Tongue (tissue), 2 donors: ENCODE results near the gene ZNF263. TPM values are rescaled to one million over a fixed set of nuclear protein-coding genes. Genes with fewer than 3 reads are reported as not detected.
"Not testable (repeated sequence)": the region's sequence is repeated elsewhere in the genome, so short reads cannot be mapped to it uniquely, and the experiment has no call there.

Source experiments
- DNase-seq: peaks from one replicate; pipeline ENCODE4 v3.0.0-alpha.2; 2015
- total RNA-seq: library from RNA; depleted of rRNA; stranded (reverse); fragments of >200 nt; gene quantifications from one replicate; pipeline ENCODE4 v1.2.3, GENCODE V29; 2014

Gene ZNF263
- total RNA-seq, 1 donor from 2014 or later, result 50.4 TPM

GRCh38 chr16:3268294-3268693 is 15.0 kb upstream of the ZNF263 start:
- DNase-seq, result no peak

DNA sequence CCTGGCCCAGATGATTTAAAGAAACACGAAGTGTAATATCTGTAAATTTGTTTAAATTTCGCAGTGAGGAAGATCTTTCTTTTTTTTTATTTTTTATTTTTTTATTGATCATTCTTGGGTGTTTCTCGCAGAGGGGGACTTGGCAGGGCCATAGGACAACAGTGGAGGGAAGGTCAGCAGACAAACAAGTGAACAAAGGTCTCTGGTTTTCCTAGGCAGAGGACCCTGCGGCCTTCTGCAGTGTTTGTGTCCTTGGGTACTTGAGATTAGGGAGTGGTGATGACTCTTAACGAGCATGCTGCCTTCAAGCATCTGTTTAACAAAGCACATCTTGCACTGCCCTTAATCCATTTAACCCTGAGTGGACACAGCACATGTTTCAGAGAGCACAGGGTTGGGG is 12.6 kb upstream of the ZNF263 start:
- DNase-seq, result not testable (repeated sequence)

DNA sequence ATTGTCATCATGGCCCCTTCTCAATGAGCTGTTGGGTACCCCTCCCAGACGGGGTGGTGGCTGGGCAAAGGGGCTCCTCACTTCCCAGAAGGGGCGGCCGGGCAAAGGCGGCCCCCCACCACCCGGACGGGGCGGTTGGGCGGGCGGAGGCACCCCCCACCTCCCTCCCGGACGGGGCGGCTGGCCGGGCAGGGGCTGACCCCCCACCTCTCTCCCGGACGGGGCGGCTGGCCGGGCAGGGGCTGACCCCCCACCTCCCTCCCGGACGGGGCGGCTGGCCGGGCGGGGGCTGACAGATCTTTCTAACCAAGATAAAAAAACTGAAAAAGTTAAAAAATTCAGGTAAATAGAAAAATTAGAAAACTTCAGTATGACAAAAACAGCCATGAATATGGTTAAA is 12.0 kb upstream of the ZNF263 start:
- not testable (repeated sequence) for DNase-seq

- DNase-seq, result no peak
Measured at GRCh38 chr16:3274490-3274889, 8.8 kb upstream of the ZNF263 start.

GRCh38 chr16:3274947-3275346 is 8.3 kb upstream of the ZNF263 start:
- DNase-seq, result no peak

- no peak for DNase-seq
Measured at GRCh38 chr16:3276679-3277078, 6.6 kb upstream of the ZNF263 start.

DNA sequence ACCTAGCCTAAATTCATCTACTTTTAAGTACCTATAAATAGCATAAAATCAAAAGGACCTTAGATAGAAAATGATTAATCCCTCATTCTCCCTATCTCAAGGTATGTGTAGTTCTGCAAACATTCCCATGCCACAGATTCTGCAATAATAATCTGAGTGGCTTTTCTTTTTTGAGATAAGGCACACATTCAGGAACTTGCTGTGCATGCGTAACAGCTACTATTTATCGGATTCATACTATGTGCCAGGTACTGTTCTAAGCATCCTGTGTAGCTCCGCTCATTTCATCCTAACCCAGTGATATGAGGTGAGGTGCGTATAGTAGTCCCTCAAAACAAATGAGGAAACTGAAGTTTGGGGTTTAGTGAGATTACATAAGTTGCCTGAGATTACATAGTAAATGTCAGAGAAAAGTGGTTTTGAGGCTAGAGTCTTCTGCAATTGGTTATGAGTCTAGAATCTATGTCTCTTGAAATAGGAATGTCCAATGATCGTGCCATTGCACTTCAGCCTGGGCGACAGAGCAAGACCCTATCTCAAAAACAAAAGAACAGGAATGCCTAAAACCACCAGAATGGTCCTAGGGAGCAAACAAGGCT is 2.0 kb upstream of the ZNF263 start:
- DNase-seq, result no peak

GRCh38 chr16:3282103-3282729 is 1.1 kb upstream of the ZNF263 start:
- no peak for DNase-seq

GRCh38 chr16:3283543-3284447 is 504 bp downstream of the ZNF263 start:
- DNase-seq, result no peak

GRCh38 chr16:3285131-3285530 is 1.8 kb downstream of the ZNF263 start:
- no peak for DNase-seq

- DNase-seq, result no peak
Measured at GRCh38 chr16:3289998-3290673, 6.8 kb downstream of the ZNF263 start.

DNA sequence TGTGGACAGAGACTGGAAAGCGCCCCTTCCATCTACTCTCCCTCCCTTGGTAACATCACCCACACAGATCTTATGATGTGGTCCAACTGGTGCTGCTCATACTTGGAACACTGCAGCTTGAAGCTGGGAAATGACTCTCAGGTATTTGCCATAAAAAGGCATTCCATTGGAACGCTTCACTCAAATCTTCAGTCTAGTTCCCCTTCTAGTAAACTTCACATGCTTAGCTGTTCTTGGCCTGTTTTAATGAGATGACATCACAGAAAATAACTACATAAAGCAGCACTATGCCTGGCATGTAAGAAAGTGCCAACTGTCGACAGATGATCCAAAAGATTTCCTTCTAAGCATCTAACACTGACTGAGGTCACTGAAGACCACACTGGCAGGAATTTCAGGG is 9.3 kb downstream of the ZNF263 start:
- DNase-seq, result no peak

DNA sequence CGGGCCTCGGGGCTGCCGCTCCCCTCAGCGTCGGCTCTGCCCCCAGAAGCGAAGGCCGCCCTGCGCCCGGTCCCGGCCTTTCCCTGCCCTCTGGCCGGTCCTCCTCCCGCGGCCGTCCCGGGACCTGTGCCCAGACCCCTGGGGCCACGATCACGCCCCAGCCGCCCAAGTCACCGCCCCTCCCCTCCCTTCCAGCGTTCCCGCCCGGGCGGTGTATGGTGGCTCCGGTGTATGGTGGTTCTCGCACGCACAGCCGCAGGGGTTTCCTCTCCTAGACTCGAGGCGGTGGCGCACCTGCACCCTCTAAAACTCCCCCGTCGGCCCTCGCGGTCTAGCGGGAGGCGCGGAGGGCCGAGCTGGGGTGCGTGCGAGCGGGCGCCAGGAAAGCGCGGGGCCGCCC is 11.9 kb downstream of the ZNF263 start:
- no peak for DNase-seq

GRCh38 chr16:3295783-3296182 is 12.5 kb downstream of the ZNF263 start:
- DNase-seq, result no peak

- no peak for DNase-seq
Measured at GRCh38 chr16:3304370-3304769, 21.1 kb downstream of the ZNF263 start.

DNA sequence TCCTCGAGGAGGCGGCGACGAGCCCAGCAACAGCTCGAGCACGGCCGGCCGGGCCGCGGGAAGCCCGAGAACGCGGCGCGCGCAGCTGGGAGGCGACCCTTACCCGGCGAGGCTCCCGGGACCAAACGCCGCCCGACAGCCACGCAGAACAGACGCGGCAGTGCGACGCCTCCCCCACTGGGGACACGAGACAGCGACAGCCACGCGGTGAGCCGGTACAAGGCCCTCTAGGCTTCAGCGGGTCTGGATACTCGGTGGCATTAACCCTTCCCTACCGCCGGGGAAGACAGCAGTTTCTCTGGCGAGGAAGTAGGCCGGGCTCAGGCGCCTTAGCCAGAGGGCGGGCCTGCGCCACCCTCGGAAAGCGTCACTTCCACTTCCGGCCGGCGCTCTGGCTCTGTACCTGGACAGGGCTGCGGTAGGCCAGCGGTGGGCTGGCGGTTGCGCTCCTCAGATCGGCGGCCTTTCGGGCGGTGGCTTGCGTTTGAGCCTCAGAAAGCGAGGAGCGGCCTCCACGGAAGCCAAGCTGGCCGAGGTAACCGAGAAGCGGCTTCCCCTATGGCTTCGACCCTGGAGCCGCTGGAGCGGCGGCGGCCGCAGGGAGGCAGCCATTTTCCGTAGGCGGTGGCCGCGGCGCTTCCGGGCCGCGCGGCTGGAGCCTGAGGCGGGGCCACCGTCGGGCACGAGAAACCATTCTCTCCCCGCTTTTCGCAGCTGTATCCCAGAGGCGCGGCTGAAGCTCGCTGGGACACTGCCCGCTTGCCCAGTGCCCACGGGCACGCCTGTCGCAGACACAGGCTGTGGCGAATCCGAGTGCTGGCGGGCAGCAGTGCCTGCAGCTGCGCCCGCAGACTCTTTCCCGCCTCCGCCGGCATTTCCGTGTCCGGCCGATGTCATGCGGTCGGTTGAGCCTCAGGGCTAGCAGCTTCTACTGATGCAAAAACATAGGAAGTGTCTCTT is 22.1 kb downstream of the ZNF263 start, which contains the start of the genes TIGD7 and ZNF75A:
Gene TIGD7 (minus strand): TSS at position 322 of the 960 bp plus-strand sequence. CDS start 4,816 bp downstream, outside the sequence.
Gene ZNF75A (plus strand): TSS at position 389 of the 960 bp plus-strand sequence. CDS start 2,932 bp downstream, outside the sequence.
- DNase-seq, result peak; percentile 95

GRCh38 chr16:3306078-3306477 is 22.8 kb downstream of the ZNF263 start:
- DNase-seq, result no peak

- DNase-seq, result no peak
Measured at GRCh38 chr16:3311496-3311895, 28.2 kb downstream of the ZNF263 start.

GRCh38 chr16:3317315-3317999 is 34.2 kb downstream of the ZNF263 start:
- no peak for DNase-seq

GRCh38 chr16:3321816-3322215 is 38.5 kb downstream of the ZNF263 start:
- no peak for DNase-seq

GRCh38 chr16:3327514-3327913 is 44.2 kb downstream of the ZNF263 start:
- DNase-seq, result no peak
